GM15510 (cell line): ENCODE data around the gene RAET1G.

ENCODE experiments used
- POLR2A ChIP-seq: IDR thresholded peaks from 3 replicates; pipeline ENCODE4 v1.6.1; 2011; ENCODE audit warnings: borderline replicate concordance; ENCODE audit not compliant: insufficient read length; ENCODE audit errors: extremely low read depth

The RAET1G gene

DNA sequence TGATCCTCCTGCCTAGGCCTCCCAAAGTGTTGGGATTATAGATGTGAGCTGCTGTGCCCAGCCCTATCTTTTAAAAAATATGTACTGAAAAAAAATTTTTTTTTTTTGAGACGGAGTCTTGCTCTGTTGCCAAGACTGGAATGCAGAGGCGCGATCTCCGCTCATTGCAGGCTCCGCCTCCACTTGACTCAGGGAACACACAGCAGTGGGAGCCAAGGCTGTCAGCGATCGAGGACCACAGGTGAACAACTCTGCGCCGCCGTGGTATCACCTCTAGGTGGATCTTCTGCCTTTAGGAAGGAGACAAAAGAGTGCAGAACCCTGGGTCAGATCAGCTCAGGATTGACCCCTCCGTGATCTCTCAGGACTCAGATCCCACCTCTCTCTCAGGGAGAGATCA lies 38.7 kb downstream of the RAET1G start:
- no peak for TF ChIP-seq POLR2A

DNA sequence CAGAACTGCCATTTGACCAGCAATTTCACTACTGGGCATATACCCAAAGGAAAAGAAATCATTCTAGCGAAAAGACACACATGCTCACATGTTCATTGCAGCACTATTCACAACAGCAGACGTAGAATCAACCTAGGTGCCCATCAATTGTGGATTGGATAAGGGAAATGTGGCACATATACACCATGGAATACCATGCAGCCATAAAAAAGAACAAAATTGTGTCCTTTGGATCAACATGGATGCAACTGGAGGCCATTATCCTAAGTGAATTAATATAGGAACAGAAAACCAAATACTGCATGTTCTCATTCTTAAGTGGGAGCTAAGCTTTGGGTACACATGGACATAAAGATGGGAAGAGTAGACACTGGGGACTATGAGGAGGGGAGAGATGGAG lies 41.1 kb downstream of the RAET1G start:
- TF ChIP-seq POLR2A = no peak

DNA sequence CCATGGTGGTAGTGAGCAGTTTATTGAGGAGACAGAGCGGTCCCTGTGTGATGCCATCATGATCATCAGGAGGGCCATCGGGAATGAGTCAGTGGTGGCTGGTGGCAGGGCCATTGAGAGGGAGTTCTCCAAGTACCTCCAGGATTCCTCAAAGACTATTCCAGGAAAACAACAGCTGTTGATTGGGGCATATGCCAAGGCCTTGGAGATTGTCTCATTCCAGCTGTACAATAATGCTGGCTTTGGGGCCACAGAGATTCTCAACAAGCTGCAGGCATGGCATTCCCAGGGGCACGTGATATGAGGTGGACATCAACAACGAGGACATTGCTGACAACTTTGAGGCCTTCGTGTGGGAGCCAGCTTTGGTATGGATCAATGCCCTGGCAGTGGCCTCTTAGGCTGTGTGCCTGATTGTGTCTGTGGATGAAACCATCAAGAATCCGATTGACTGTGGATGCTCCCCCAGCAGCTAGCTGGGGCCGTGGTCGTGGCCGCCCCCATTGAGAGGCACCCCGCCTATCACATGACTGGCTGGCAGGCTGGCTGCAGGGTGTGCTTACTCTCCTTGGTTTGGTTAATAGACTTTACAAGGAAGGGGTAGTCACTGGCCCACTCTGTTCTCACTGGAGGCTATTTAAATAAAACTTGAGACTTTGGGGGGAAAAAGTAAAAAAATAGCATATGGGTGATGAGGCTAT lies 41.7 kb downstream of the RAET1G start:
- no peak for TF ChIP-seq POLR2A

DNA sequence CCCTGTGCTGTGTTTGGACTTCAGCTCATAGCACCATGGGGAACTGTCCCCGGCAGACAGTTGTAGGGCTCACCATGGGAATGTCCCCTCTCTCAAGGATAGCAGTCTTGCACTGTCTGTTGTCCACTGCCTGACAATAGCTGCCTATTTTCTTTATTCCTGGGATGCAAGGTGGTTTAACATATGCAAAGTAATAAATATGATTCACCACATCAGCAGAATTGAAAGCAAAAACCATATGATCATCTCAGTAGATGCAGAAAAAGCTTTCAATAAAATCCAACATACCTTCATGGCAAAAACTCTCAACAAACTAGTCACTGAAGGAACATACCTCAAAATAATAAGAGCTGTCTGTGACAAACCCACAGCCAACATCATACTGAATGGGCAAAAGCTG lies 45.3 kb downstream of the RAET1G start:
- TF ChIP-seq POLR2A = no peak

DNA sequence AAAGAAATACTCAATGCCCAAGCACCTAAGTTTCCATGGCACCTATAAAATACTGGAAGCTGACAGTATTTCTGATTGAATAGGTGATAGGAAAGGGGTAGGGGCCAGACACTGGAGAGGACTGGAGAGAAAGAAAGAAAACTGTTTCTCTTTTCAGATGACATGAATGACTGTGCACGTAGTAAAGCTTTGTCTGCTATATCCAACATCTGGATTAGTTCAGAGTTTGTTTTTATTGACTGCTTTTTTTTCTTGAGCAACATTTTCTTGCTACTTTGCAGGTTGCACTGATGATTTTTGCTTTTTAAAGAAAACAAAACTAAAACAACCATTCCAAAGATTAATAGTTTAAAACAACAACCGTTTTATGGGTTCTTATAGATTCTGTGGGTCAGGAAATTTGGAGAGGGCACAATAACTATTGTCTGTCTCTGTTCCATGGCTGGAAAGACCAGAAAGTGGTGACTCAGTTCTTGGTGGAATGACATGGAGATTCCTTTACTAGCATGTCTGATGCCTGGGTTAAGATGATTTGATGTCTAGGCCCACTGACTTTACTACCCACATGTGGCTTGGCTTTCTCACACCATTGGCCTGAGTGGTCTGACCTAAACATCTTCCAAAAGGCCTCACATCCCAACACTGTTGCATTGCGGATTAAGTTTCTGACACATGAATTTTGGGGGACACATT lies 46.5 kb downstream of the RAET1G start:
- no peak for TF ChIP-seq POLR2A

- no peak for TF ChIP-seq POLR2A
Observed at GRCh38 chr6:149872233-149872632, 50.7 kb downstream of the RAET1G start.

- TF ChIP-seq POLR2A = no peak
Observed at GRCh38 chr6:149871182-149871581, 51.7 kb downstream of the RAET1G start.

GRCh38 chr6:149869275-149869892 lies 53.5 kb downstream of the RAET1G start:
- no peak for TF ChIP-seq POLR2A

GRCh38 chr6:149867876-149868640 lies 54.9 kb downstream of the RAET1G start:
- TF ChIP-seq POLR2A = no peak
